HFF-Myc (cell line): ENCODE data around the gene PCDHB13.
"Not testable (repeated sequence)": the region's sequence is repeated elsewhere in the genome, so short reads cannot be mapped to it uniquely, and the experiment has no call there.

ENCODE experiments used
- DNase-seq: peaks from one replicate; pipeline ENCODE4 v3.0.0-alpha.2; 2011; ENCODE audit warnings: low read depth; ENCODE audit errors: extremely low read depth
- H3K4me3 ChIP-seq: replicated peaks from 2 replicates; pipeline ENCODE4 v1.5.1; 2011; ENCODE audit warnings: low read depth, mild to moderate bottlenecking, control low read depth, low read length
- TF ChIP-seq, protein P1 (sequence below): IDR thresholded peaks from 2 replicates; pipeline ENCODE4 v1.5.1; 2012; ENCODE audit warnings: mild to moderate bottlenecking, low read depth, low read length, control low read depth; ENCODE audit errors: missing control alignments

The PCDHB13 gene

DNA sequence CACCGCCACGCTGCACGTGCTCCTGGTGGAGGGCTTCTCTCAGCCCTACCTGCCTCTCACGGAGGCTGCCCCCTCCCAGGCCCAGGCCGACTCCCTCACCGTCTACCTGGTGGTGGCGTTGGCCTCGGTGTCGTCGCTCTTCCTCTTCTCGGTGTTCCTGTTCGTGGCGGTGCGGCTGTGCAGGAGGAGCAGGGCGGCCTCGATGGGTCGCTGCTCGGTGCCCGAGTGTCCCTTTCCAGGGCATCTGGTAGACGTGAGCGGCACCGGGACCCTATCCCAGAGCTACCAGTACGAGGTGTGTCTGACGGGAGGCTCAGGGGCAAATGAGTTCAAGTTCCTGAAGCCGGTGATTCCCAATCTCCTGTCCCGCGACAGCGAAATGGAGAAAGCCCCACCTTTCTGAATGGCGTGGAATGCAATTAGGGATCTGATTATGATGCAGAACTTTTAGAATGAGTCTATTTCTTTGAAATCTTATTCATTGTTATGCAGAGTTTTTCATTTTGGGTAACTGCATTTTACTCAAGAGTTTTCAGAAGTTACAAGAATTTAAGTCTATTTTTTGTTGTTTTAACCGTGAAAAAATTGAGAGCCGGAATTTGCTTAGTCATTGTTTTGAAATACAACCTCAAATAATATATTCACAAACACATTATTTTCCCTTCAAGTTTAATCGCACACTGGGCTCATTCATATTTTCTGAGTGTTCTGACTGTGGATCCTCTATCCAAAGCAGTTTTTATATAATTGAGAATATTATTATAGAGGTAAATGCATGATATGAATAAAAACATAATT, 23.0 kb downstream of the PCDHB13 start:
- no peak overlapping the region for H3K4me3 ChIP-seq
- TF ChIP-seq, protein P1, sequence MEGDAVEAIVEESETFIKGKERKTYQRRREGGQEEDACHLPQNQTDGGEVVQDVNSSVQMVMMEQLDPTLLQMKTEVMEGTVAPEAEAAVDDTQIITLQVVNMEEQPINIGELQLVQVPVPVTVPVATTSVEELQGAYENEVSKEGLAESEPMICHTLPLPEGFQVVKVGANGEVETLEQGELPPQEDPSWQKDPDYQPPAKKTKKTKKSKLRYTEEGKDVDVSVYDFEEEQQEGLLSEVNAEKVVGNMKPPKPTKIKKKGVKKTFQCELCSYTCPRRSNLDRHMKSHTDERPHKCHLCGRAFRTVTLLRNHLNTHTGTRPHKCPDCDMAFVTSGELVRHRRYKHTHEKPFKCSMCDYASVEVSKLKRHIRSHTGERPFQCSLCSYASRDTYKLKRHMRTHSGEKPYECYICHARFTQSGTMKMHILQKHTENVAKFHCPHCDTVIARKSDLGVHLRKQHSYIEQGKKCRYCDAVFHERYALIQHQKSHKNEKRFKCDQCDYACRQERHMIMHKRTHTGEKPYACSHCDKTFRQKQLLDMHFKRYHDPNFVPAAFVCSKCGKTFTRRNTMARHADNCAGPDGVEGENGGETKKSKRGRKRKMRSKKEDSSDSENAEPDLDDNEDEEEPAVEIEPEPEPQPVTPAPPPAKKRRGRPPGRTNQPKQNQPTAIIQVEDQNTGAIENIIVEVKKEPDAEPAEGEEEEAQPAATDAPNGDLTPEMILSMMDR, result no peak
- no peak for DNase-seq

DNA sequence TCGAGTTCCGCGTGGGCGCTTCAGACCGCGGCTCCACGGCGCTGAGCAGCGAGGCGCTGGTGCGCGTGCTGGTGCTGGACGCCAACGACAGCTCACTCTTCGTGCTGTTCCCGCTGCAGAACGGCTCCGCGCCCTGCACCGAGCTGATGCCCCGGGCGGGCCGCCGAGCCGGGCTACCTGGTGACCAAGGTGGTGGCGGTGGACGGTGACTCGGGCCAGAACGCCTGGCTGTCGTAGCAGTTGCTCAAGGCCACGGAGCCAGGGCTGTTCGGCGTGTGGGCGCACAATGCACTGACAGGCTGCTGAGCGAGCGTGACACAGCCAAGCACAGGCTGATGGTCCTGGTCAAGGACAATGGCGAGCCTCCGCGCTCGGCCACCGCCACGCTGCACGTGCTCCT, 27.8 kb downstream of the PCDHB13 start:
- no peak overlapping the region for H3K4me3 ChIP-seq
- TF ChIP-seq, protein P1, result no peak
- DNase-seq, result no peak

DNA sequence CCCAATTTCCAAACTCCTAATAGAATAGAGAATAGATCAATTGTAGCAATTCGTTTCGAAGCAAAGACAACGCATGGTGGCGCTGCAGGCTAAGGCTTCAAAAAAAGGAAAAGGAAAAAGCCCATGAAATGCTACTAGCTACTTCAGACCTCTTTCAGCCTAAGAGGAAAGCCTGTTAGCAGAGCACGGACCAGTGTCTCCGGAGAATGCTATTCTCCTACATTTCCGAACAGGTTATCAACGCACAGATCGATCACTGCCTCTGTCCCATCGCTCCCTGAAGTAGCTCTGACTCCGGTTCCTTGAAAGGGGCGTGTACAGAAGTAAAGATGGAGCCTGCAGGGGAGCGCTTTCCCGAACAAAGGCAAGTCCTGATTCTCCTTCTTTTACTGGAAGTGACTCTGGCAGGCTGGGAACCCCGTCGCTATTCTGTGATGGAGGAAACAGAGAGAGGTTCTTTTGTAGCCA, 31.6 kb downstream of the PCDHB13 start, which contains the start of gene PCDHB15:
PCDHB15 (plus strand) TSS at position 146 of the 468 bp plus-strand sequence; CDS start at position 330, 184 bp downstream.
- H3K4me3 ChIP-seq, result no peak within 1 kb of the TSS
- DNase-seq, result no peak
- TF ChIP-seq, protein P1, result no peak

DNA sequence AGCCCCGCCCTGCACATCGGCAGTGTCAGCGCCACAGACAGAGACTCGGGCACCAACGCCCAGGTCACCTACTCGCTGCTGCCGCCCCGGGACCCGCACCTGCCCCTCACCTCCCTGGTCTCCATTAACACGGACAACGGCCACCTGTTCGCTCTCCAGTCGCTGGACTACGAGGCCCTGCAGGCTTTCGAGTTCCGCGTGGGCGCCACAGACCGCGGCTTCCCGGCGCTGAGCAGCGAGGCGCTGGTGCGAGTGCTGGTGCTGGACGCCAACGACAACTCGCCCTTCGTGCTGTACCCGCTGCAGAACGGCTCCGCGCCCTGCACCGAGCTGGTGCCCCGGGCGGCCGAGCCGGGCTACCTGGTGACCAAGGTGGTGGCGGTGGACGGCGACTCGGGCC, 33.3 kb downstream of the PCDHB13 start:
- DNase-seq, H3K4me3 ChIP-seq: not testable (repeated sequence)

DNA sequence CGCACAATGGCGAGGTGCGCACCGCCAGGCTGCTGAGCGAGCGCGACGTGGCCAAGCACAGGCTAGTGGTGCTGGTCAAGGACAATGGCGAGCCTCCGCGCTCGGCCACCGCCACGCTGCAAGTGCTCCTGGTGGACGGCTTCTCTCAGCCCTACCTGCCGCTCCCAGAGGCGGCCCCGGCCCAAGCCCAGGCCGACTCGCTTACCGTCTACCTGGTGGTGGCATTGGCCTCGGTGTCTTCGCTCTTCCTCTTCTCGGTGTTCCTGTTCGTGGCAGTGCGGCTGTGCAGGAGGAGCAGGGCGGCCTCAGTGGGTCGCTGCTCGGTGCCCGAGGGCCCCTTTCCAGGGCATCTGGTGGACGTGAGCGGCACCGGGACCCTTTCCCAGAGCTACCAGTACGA, 33.7 kb downstream of the PCDHB13 start:
- not testable (repeated sequence) for H3K4me3 ChIP-seq, DNase-seq

DNA sequence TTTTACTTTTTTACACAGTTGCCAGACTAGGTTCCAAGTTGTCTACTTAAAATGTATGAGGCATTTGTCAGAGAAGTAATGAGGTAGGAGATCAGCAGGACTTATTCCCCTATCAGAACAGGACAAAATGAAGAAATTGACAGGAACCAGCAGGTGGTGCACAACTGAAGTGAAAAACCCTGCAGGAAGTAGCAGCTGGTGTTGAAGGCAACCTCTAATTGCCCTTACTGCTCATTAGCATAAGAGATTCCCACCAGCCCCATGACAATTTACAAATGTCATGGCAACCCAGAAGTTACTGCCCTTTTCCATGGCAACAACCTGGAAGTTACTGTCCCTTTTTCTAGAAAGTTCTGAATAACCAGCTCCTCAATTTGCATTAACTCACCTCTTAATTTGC, 36.9 kb downstream of the PCDHB13 start:
- H3K4me3 ChIP-seq, result no peak overlapping the region
- no peak for DNase-seq
- TF ChIP-seq, protein P1, result no peak

DNA sequence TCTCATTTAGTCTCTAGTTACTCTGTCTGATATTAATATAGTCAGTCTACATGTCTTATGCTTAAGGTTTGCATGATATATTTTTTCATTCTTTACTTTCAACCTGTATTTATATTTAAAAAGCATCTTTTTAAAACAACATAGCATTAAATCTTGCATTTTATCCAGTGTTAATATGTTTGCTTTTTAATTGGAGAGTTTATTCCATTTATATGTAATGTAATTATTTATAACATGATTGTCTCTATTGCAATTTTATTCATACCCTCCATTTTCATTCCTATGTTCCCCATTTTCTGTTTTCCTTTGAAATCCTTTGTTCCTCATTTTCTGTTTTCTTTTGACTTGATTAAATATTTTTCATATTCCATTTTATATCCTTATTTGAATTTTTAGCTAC, 44.7 kb downstream of the PCDHB13 start:
- no peak overlapping the region for H3K4me3 ChIP-seq
- TF ChIP-seq, protein P1, result no peak
- no peak for DNase-seq

DNA sequence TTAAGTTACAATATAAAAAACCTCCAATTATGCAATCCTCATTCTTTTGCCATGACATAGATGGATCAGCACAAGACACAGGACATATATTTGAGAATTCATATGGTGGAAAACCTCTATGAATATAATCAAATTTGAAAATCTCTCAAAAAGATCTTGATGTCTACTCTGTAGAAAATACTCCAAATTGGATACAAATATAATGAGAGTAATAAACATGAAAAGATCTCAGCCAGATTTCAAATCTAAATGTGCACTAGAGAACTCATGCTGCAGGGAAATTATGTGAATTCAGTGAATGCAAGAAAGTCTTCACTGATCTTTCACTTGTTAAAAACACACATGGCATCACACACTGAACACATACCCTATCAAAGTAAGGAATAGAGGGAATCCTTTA, 45.2 kb downstream of the PCDHB13 start:
- no peak for DNase-seq
- H3K4me3 ChIP-seq, result no peak overlapping the region
- TF ChIP-seq, protein P1, result no peak
